Fibroblast of lung (primary cell): ENCODE data around the gene STARD3NL.

ENCODE experiments used
- CTCF ChIP-seq, 2 donors: IDR thresholded peaks in 1 of 2; conservative IDR thresholded peaks in 1 of 2; 1 replicate in 1 of 2; 2 replicates in 1 of 2; pipeline ENCODE4 v1.5.1; 2011 to 2012; ENCODE audit warnings: low read length in 2 of 2, control low read depth in 1 of 2, inconsistent platforms in 1 of 2, low read depth in 1 of 2, mild to moderate bottlenecking in 1 of 2
- EZH2 ChIP-seq: IDR thresholded peaks from 2 replicates; pipeline ENCODE4 v1.5.1; 2012; ENCODE audit warnings: low read length, control low read depth, mild to moderate bottlenecking; ENCODE audit errors: missing control alignments

- TF ChIP-seq EZH2: no peak
- no peak for TF ChIP-seq CTCF (conservative IDR thresholded peaks at IDR 0.05 in 1 of 2, IDR thresholded peaks at IDR 0.05 in 1 of 2; ENCODE audit: low read depth in 1 of 2, low read length in 2 of 2)
Measured at GRCh38 chr7:38191791-38192190, 13.7 kb downstream of the STARD3NL start.
